ENCODE data around the gene PHAX. TPM values are rescaled to one million over a fixed set of nuclear protein-coding genes. Genes with fewer than 3 reads are reported as not detected.

Gene PHAX
- total and polyA plus RNA-seq, 10 of the 15 experiments (the other 5 are each of a cell fraction or from before 2014, with no cell fraction given), result 28.2 to 88.7 (median 60.3) TPM

DNA sequence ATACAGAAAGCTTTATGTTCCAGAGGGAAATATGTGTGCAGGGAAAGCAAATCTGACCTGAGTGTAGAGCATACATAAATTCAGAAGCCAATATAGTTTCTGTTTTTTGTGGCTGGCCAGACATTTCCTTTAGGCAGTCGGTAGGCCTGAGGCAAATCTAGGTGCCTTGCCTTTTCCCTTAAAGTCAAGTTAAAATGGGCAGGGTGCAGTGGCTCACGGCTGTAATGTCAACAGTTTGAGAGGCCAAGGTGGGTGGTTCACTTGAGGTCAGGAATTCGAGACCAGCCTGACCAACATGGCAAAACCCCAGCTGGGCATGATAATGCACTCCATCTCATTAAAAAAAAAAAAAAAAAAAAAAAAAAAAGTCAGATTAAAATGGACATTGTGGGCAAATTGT lies 31.2 kb downstream of the PHAX start (continued):
- TF ChIP-seq RB1 (IDR thresholded peaks at IDR 0.05; ENCODE audit: borderline replicate concordance), result no peak
- no peak for TF ChIP-seq SMARCA5 (IDR thresholded peaks at IDR 0.05)
- TF ChIP-seq MEF2B (IDR thresholded peaks at IDR 0.05; ENCODE audit: partially characterized antibody, poor library complexity, severe bottlenecking), result no peak
- no peak for TF ChIP-seq MYC (IDR thresholded peaks at IDR 0.05; ENCODE audit: insufficient read depth, insufficient read length, insufficient replicate concordance, low read length, severe bottlenecking)
- TF ChIP-seq MTA3 (IDR thresholded peaks at IDR 0.05; ENCODE audit: borderline replicate concordance, low read length), result no peak
- no peak for TF ChIP-seq ZBTB40 (IDR thresholded peaks at IDR 0.05; ENCODE audit: borderline replicate concordance)
- no peak for TF ChIP-seq NR2C2 (IDR thresholded peaks at IDR 0.05; ENCODE audit: borderline replicate concordance, control insufficient read depth, insufficient read length, low read depth)
- TF ChIP-seq YBX1 (IDR thresholded peaks at IDR 0.05), result no peak
- no peak for TF ChIP-seq RFX5 (IDR thresholded peaks at IDR 0.05; ENCODE audit: low read depth, low read length)
- TF ChIP-seq ASH2L (IDR thresholded peaks at IDR 0.05; ENCODE audit: borderline replicate concordance, low read depth), result no peak
- TF ChIP-seq IRF4 (IDR thresholded peaks at IDR 0.05; ENCODE audit: low read depth, low read length), result no peak

All from GM12878 (cell line).